ENCODE measurements around the gene CIP2A.

CIP2A gene

GRCh38 chr3:108602249-108602934, 13.2 kb upstream of the CIP2A start:
- TF ChIP-seq, protein P1, sequence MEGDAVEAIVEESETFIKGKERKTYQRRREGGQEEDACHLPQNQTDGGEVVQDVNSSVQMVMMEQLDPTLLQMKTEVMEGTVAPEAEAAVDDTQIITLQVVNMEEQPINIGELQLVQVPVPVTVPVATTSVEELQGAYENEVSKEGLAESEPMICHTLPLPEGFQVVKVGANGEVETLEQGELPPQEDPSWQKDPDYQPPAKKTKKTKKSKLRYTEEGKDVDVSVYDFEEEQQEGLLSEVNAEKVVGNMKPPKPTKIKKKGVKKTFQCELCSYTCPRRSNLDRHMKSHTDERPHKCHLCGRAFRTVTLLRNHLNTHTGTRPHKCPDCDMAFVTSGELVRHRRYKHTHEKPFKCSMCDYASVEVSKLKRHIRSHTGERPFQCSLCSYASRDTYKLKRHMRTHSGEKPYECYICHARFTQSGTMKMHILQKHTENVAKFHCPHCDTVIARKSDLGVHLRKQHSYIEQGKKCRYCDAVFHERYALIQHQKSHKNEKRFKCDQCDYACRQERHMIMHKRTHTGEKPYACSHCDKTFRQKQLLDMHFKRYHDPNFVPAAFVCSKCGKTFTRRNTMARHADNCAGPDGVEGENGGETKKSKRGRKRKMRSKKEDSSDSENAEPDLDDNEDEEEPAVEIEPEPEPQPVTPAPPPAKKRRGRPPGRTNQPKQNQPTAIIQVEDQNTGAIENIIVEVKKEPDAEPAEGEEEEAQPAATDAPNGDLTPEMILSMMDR (IDR thresholded peaks at IDR 0.05): no peak
- peak overlapping the region; percentile 97 for H3K27ac Mint-ChIP-seq

GRCh38 chr3:108599677-108600409, 10.6 kb upstream of the CIP2A start:
- Mint-ChIP-seq H3K27ac (no peak overlapping the region), H3K9me3 (peaks cover 16% of the 10 kb centered on the region), H3K4me3 (no peak overlapping the region), H3K27me3 (ENCODE audit: low read depth, poor library complexity) (no peaks in the 10 kb centered on the region), H3K4me1 (peaks cover 26% of the 10 kb centered on the region), H3K36me3 (ENCODE audit: low read depth) (peaks cover 23% of the 10 kb centered on the region)
- no peak for DNase-seq
- TF ChIP-seq, protein P1 (IDR thresholded peaks at IDR 0.05): no peak

More at GRCh38 chr3:108602249-108602934, 13.2 kb upstream of the CIP2A start:
- Mint-ChIP-seq H3K4me3 (no peak overlapping the region), H3K36me3 (ENCODE audit: low read depth) (peaks cover 30% of the 10 kb centered on the region), H3K9me3 (peaks cover 16% of the 10 kb centered on the region), H3K27me3 (ENCODE audit: low read depth, poor library complexity) (no peaks in the 10 kb centered on the region), H3K4me1 (peaks cover 20% of the 10 kb centered on the region)
- no peak for DNase-seq

DNA sequence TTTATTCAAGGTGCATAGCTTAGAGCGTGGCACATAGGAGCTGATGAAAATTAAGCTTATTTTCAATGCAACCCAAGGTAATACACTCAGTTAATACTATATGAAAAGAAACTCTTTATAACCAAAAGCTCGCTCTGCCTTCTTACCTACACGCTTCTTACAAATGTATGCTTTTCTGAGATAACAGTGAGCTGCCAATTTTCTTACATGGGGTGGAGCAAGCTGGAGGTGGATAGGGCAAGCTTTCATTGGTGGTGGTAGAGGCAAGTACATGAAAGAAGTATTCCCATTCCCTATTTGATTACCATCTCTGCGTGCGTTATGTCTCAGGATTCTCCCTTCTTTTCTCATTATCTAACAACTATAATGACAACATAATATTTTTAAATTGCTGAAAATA, 9.1 kb upstream of the CIP2A start:
- peaks cover 19% of the 10 kb centered on the region for H3K36me3 Mint-ChIP-seq (ENCODE audit: low read depth)
- peaks cover 16% of the 10 kb centered on the region for H3K9me3 Mint-ChIP-seq
- H3K4me1 Mint-ChIP-seq: peaks cover 24% of the 10 kb centered on the region
- H3K4me3 Mint-ChIP-seq: no peak overlapping the region
- no peak for DNase-seq
- TF ChIP-seq, protein P1 (IDR thresholded peaks at IDR 0.05): no peak
- no peak overlapping the region for H3K27ac Mint-ChIP-seq
- no peaks in the 10 kb centered on the region for H3K27me3 Mint-ChIP-seq (ENCODE audit: low read depth, poor library complexity)

GRCh38 chr3:108595321-108595720, 6.1 kb upstream of the CIP2A start:
- no peak for DNase-seq
- Mint-ChIP-seq H3K27me3 (ENCODE audit: low read depth, poor library complexity) (peaks cover 4% of the 10 kb centered on the region), H3K36me3 (ENCODE audit: low read depth) (peaks cover 2% of the 10 kb centered on the region), H3K9me3 (no peaks in the 10 kb centered on the region), H3K4me3 (no peak overlapping the region), H3K27ac (no peak overlapping the region), H3K4me1 (peaks cover 29% of the 10 kb centered on the region)
- TF ChIP-seq, protein P1 (IDR thresholded peaks at IDR 0.05): no peak

- peaks cover under 1% of the 10 kb centered on the region for H3K36me3 Mint-ChIP-seq (ENCODE audit: low read depth)
- H3K4me1 Mint-ChIP-seq: peaks cover 54% of the 10 kb centered on the region
- no peaks in the 10 kb centered on the region for H3K9me3 Mint-ChIP-seq
- peaks cover 4% of the 10 kb centered on the region for H3K27me3 Mint-ChIP-seq (ENCODE audit: low read depth, poor library complexity)
- DNase-seq: no peak
- TF ChIP-seq, protein P1 (IDR thresholded peaks at IDR 0.05): no peak
- peak overlapping the region; percentile 45 for H3K27ac Mint-ChIP-seq
- peak overlapping the region; percentile 99 for H3K4me3 Mint-ChIP-seq
Measured at GRCh38 chr3:108590460-108590859, 1.2 kb upstream of the CIP2A start.

All from nephron progenitor cell (in vitro differentiated cells).